ENCODE data around the gene PPP2R3A.

The PPP2R3A gene

DNA sequence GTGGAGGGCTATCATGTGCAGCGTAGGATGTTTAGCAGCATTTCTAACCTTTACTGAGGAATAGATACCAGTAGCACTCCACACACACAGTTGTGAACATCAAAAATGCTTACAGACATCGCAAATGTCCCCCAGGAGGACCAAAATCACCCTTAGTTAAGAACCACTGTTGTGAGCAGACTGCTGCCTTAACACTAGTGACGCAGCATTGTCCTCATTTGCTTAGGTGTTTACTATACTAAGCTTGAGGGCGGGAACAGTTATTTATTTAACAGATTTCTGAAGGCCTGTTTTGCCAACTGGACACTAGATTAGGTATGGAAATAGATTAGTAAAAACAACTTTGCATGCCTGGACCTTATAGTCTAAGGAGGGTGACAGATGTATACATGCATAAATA is 2.3 kb downstream of the PPP2R3A start:
- no peak for DNase-seq (ENCODE audit: low read depth)
- no peak overlapping the region for H3K4me3 ChIP-seq (ENCODE audit: low read depth, low read length)
- TF ChIP-seq, protein P1, sequence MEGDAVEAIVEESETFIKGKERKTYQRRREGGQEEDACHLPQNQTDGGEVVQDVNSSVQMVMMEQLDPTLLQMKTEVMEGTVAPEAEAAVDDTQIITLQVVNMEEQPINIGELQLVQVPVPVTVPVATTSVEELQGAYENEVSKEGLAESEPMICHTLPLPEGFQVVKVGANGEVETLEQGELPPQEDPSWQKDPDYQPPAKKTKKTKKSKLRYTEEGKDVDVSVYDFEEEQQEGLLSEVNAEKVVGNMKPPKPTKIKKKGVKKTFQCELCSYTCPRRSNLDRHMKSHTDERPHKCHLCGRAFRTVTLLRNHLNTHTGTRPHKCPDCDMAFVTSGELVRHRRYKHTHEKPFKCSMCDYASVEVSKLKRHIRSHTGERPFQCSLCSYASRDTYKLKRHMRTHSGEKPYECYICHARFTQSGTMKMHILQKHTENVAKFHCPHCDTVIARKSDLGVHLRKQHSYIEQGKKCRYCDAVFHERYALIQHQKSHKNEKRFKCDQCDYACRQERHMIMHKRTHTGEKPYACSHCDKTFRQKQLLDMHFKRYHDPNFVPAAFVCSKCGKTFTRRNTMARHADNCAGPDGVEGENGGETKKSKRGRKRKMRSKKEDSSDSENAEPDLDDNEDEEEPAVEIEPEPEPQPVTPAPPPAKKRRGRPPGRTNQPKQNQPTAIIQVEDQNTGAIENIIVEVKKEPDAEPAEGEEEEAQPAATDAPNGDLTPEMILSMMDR (IDR thresholded peaks at IDR 0.05; ENCODE audit: low read depth, low read length, missing control alignments): no peak

DNA sequence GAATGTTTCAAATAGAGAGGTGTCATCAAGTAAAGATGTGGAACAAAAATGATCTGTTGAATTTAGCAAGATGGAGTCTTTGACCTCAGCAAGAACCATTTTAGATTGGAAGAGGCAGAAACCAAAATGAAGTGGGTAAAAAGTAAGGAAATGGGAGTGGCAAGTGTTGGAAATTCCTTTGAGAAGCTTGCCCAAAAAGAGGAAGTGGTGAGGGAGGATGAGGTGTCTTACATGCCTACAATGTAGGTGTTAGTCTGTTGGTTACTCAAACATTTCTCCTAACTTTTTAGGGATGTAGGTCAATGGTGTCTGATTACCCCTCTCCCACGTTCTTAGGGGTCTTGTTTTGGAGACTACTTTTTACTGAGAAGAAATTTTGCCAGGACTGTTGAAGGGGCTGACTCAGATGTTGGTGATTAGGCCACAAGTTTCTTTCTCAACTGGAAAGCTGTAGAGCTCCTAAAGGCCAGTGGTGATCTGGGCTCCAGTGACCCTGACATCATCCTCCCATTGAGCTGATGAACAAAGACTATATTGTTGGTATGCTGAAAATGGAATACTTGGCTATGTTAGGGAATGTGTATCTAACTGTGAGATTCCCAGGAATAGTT is 5.1 kb downstream of the PPP2R3A start:
- DNase-seq (ENCODE audit: low read depth): no peak
- H3K4me3 ChIP-seq (ENCODE audit: low read depth, low read length): no peak overlapping the region
- TF ChIP-seq, protein P1 (IDR thresholded peaks at IDR 0.05; ENCODE audit: low read depth, low read length, missing control alignments): no peak

DNA sequence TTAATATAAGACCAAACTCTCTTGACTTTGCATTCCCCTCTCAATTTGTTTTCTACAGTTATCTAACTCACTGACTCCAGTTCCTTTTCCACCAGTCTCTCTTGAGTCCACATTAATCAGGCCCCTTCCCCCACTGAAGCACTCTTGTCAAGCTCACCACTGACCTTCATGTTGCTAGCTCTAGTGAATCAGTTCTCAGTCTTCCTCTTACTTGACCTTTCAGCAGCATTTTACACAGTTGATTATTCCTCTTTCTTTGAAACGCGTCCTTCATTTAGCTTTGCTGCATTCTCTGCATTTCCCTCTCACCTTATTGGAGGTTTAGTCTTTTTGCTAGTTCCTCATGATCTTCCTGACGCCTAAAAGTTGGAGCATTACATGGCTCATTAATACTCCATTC is 8.3 kb downstream of the PPP2R3A start:
- no peak overlapping the region for H3K4me3 ChIP-seq (ENCODE audit: low read depth, low read length)
- DNase-seq (ENCODE audit: low read depth): no peak
- TF ChIP-seq, protein P1 (IDR thresholded peaks at IDR 0.05; ENCODE audit: low read depth, low read length, missing control alignments): no peak

DNA sequence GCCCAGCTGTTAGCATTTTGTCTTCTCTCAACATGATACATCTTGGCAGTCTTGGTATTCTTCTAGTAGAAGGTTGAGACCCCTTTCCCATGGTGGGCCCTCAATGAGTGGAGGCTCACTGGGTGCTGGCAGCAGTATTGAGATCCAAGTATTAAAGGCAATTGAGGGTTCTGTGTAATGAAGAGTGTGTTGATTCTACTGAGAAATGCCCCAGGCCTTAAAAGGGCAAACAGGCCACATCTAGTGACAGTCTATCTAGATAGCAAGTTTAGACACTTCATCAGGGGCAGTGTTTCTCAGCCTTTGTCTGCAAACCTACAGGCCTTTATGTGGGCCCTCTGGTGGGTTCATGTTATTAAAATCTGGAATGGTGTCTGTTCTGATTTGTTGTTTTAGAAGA is 9.5 kb downstream of the PPP2R3A start:
- H3K4me3 ChIP-seq (ENCODE audit: low read depth, low read length): no peak overlapping the region
- TF ChIP-seq, protein P1 (IDR thresholded peaks at IDR 0.05; ENCODE audit: low read depth, low read length, missing control alignments): no peak
- DNase-seq (ENCODE audit: low read depth): no peak

DNA sequence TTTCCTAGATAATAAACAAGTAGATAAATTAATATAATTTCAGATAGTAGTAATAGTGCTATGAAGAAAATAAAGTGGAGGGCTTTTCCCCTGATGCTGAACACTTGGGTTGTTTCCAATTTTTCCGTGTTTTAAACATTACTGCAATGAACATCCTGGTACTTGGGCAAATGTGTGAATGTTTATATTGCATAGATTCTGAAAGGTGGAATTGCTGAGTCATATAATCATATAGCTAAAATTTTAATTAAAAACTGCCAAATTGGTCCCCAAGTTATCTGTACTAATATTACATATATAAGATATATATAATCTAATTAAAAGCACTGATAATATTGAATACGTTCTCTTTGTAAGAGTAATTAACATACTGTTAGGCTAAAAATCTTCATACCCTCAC is 10.0 kb downstream of the PPP2R3A start:
- DNase-seq (ENCODE audit: low read depth): no peak
- no peak overlapping the region for H3K4me3 ChIP-seq (ENCODE audit: low read depth, low read length)
- TF ChIP-seq, protein P1 (IDR thresholded peaks at IDR 0.05; ENCODE audit: low read depth, low read length, missing control alignments): no peak

DNA sequence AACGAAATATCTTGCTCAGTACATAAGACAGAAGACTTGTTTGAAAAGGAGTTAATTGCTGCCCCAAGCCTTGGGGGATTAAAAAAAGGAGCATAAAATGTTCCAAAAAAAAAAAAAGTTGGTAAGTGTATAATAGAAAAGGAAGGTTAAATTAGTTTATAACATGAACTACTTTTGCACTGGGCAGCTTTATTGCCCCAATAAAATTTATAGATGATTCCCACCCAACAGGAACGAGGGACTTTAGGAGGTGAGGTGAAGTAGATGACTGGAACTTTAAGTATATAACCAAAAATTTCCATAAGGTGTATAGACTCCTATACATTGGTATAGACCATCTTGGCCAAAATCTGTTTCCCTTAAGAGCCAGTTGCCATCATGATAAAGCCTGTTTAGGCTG is 14.8 kb downstream of the PPP2R3A start:
- TF ChIP-seq, protein P1 (IDR thresholded peaks at IDR 0.05; ENCODE audit: low read depth, low read length, missing control alignments): no peak
- no peak overlapping the region for H3K4me3 ChIP-seq (ENCODE audit: low read depth, low read length)
- no peak for DNase-seq (ENCODE audit: low read depth)

DNA sequence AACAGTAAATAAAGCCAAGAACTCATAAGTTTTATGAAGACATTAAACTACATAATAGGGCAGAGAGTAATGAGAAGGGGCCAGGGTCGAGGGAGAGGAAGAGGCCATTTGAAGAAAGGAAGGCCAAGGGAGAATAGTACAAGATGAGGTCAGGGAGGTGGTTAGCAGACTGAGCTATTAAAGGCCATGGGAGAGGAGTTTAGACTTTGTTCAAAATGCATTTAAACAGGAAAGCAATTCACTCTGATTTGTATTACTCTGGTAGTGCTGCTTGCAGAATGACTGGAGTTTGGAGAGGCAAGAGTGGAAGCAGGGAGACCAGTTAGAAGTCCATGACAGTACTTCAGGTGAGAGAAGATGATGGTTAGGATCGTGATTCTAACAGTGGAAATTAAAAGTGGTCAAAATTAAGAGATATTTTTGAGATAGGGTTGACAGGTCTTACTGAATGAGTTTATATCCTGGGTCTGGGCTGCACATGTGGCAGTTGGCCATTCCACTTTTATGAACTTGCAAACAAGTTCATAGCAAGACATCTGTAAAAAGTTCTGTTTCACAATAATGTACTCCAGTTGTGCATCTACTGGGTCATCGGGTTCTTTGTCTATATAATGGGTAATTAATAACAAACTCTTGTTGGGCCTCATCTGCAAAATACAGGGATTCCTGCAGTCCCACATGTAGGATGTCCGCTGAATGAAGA is 16.3 kb downstream of the PPP2R3A start:
- TF ChIP-seq, protein P1 (IDR thresholded peaks at IDR 0.05; ENCODE audit: low read depth, low read length, missing control alignments): no peak
- H3K4me3 ChIP-seq (ENCODE audit: low read depth, low read length): no peak overlapping the region
- DNase-seq (ENCODE audit: low read depth): no peak
